ENCODE results near the gene NDUFC1. TPM values are rescaled to one million over a fixed set of nuclear protein-coding genes. Genes with fewer than 3 reads are reported as not detected.

NDUFC1 gene
- total RNA-seq, 1 experiment from 2014 or later, result 86.1 TPM

GRCh38 chr4:139253713-139254112 is 48.6 kb downstream of the NDUFC1 start:
- H3K27me3 Mint-ChIP-seq (ENCODE audit: insufficient read depth, unreplicated experiment), result no peaks in the 10 kb centered on the region
- no peaks in the 10 kb centered on the region for H3K4me1 Mint-ChIP-seq (ENCODE audit: insufficient read depth, unreplicated experiment)
- intact Hi-C loops (cut with micrococcal nuclease), result no loop called here
- peaks cover 6% of the 10 kb centered on the region for H3K36me3 Mint-ChIP-seq (ENCODE audit: insufficient read depth, unreplicated experiment)
- ChIA-PET POLR2A (interaction anchor here (0.6 to 2.4 kb wide), 4 partner anchors 9 to 167 kb away, joined by 3 to 19 read pairs (median 3); no protein-coding TSS in a partner anchor), CTCF (interaction anchor here (2.9 kb wide), 1 partner anchor 9 kb away, joined by 12 read pairs; no protein-coding TSS in a partner anchor)
- H3K9me3 Mint-ChIP-seq (ENCODE audit: unreplicated experiment), result no peaks in the 10 kb centered on the region
- BruUV-seq (replicated peaks), result no TSS peak
- H3K27ac Mint-ChIP-seq (ENCODE audit: low read depth, unreplicated experiment), result no peak overlapping the region
- no peak for DNase-seq (ENCODE audit: unreplicated experiment)
- no peak for TF ChIP-seq CTCF (IDR thresholded peaks at IDR 0.05; ENCODE audit: unreplicated experiment)
- no peak overlapping the region for H3K4me3 Mint-ChIP-seq (ENCODE audit: unreplicated experiment)

- POLR2A ChIA-PET, result interaction anchor here (1.2 to 2.4 kb wide), 2 partner anchors 10 to 35 kb away, joined by 3 to 19 read pairs; no protein-coding TSS in a partner anchor
- BruUV-seq (replicated peaks), result no TSS peak
- intact Hi-C loops (cut with micrococcal nuclease), result no loop called here
- no peak for TF ChIP-seq CTCF (IDR thresholded peaks at IDR 0.05; ENCODE audit: unreplicated experiment)
- H3K4me3 Mint-ChIP-seq (ENCODE audit: unreplicated experiment), result no peak overlapping the region
- no peaks in the 10 kb centered on the region for H3K9me3 Mint-ChIP-seq (ENCODE audit: unreplicated experiment)
- peaks cover 6% of the 10 kb centered on the region for H3K36me3 Mint-ChIP-seq (ENCODE audit: insufficient read depth, unreplicated experiment)
- no peaks in the 10 kb centered on the region for H3K4me1 Mint-ChIP-seq (ENCODE audit: insufficient read depth, unreplicated experiment)
- CTCF ChIA-PET, result interaction anchor here (2.9 kb wide), 1 partner anchor 9 kb away, joined by 12 read pairs; no protein-coding TSS in a partner anchor
- H3K27ac Mint-ChIP-seq (ENCODE audit: low read depth, unreplicated experiment), result no peak overlapping the region
- no peak for DNase-seq (ENCODE audit: unreplicated experiment)
- H3K27me3 Mint-ChIP-seq (ENCODE audit: insufficient read depth, unreplicated experiment), result no peaks in the 10 kb centered on the region
Measured at GRCh38 chr4:139253046-139253445, 49.2 kb downstream of the NDUFC1 start.

GRCh38 chr4:139247700-139248238 is 54.5 kb downstream of the NDUFC1 start:
- no peaks in the 10 kb centered on the region for H3K27me3 Mint-ChIP-seq (ENCODE audit: insufficient read depth, unreplicated experiment)
- no peak for TF ChIP-seq CTCF (IDR thresholded peaks at IDR 0.05; ENCODE audit: unreplicated experiment)
- no peak overlapping the region for H3K4me3 Mint-ChIP-seq (ENCODE audit: unreplicated experiment)
- no peaks in the 10 kb centered on the region for H3K9me3 Mint-ChIP-seq (ENCODE audit: unreplicated experiment)
- peaks cover 16% of the 10 kb centered on the region for H3K4me1 Mint-ChIP-seq (ENCODE audit: insufficient read depth, unreplicated experiment)
- intact Hi-C loops (cut with micrococcal nuclease), result no loop called here
- DNase-seq (ENCODE audit: unreplicated experiment), result no peak
- H3K36me3 Mint-ChIP-seq (ENCODE audit: insufficient read depth, unreplicated experiment), result peaks cover 6% of the 10 kb centered on the region
- ChIA-PET POLR2A (interaction anchor here (0.6 to 1.3 kb wide), 3 partner anchors 48 to 307 kb away, joined by 3 to 5 read pairs (median 4); no protein-coding TSS in a partner anchor), CTCF (interaction anchor here (0.9 to 1.4 kb wide), 2 partner anchors 46 to 48 kb away, joined by 4 to 5 read pairs; no protein-coding TSS in a partner anchor)
- no peak overlapping the region for H3K27ac Mint-ChIP-seq (ENCODE audit: low read depth, unreplicated experiment)
- no TSS peak for BruUV-seq (replicated peaks)

- CTCF ChIA-PET, result interaction anchor here (1.4 kb wide), 1 partner anchor 46 kb away, joined by 4 read pairs; no protein-coding TSS in a partner anchor
- DNase-seq (ENCODE audit: unreplicated experiment), result no peak
- Mint-ChIP-seq H3K27me3 (ENCODE audit: insufficient read depth, unreplicated experiment) (no peaks in the 10 kb centered on the region), H3K9me3 (ENCODE audit: unreplicated experiment) (no peaks in the 10 kb centered on the region), H3K4me1 (ENCODE audit: insufficient read depth, unreplicated experiment) (peaks cover 22% of the 10 kb centered on the region), H3K36me3 (ENCODE audit: insufficient read depth, unreplicated experiment) (peaks cover 6% of the 10 kb centered on the region), H3K4me3 (ENCODE audit: unreplicated experiment) (no peak overlapping the region), H3K27ac (ENCODE audit: low read depth, unreplicated experiment) (no peak overlapping the region)
- intact Hi-C loops (cut with micrococcal nuclease), result no loop called here
- no TSS peak for BruUV-seq (replicated peaks)
- TF ChIP-seq CTCF (IDR thresholded peaks at IDR 0.05; ENCODE audit: unreplicated experiment), result no peak
- POLR2A ChIA-PET, result interaction anchor here (0.6 to 1.3 kb wide), 3 partner anchors 48 to 640 kb away, joined by 4 to 5 read pairs (median 5); no protein-coding TSS in a partner anchor
Measured at GRCh38 chr4:139247241-139247640, 55.0 kb downstream of the NDUFC1 start.

Data from MCF 10A (cell line).